Activated naive CD8-positive, alpha-beta T cell treated with anti-CD3 and anti-CD28 coated beads, Interleukin-2, amount 10 ng/mL, durations not matched to agents 7 days and 5 days (primary cell): Measurements from ENCODE around the gene PTTG1. TPM values are rescaled to one million over a fixed set of nuclear protein-coding genes. Genes with fewer than 3 reads are reported as not detected.

Experiments used
- ATAC-seq: fragments of 150-1000 bp; cut with Tn5 transposase; one replicate; pipeline ENCODE4 v1.10.0; 2021; ENCODE audit warnings: low read depth, moderate library complexity
- POLR2A ChIA-PET: fragments of 350-600 bp; sonication (Branson Sonifier 250); formaldehyde crosslinking; loops from one replicate; lab custom pipeline; 2021; ENCODE audit warnings: antibody characterized with exemption; lab: Charles Lee
- DNase-seq: peaks from one replicate; pipeline ENCODE4 v3.0.0; 2021
- H3K27ac Mint-ChIP-seq: one replicate; pipeline ENCODE4 v1.8.0; 2022; ENCODE audit warnings: mild to moderate bottlenecking, mixed read lengths
- H3K27me3 Mint-ChIP-seq: one replicate; pipeline ENCODE4 v1.8.0; 2022; ENCODE audit warnings: mild to moderate bottlenecking, moderate library complexity, mixed read lengths
- H3K36me3 Mint-ChIP-seq: one replicate; pipeline ENCODE4 v1.8.0; 2021; ENCODE audit warnings: mild to moderate bottlenecking, mixed read lengths
- H3K4me1 Mint-ChIP-seq: one replicate; pipeline ENCODE4 v1.8.0; 2021; ENCODE audit warnings: mixed read lengths
- H3K4me3 Mint-ChIP-seq: one replicate; pipeline ENCODE4 v1.8.0; 2022; ENCODE audit warnings: mild to moderate bottlenecking, moderate library complexity, mixed read lengths
- H3K9me3 Mint-ChIP-seq: one replicate; pipeline ENCODE4 v1.8.0; 2021; ENCODE audit warnings: mixed read lengths
- microRNA-seq: library from miRNA; unstranded; fragments of <30 nt; microRNA quantifications from one replicate; pipeline ENCODE4 v1.2.0, GENCODE V29; 2022
- total RNA-seq, 2 experiments: library from RNA; stranded (reverse); gene quantifications; one replicate each; pipeline ENCODE4 v1.2.3, GENCODE V29; 2021

Gene PTTG1
- total RNA-seq, 2 experiments from 2014 or later: 118 TPM

DNA sequence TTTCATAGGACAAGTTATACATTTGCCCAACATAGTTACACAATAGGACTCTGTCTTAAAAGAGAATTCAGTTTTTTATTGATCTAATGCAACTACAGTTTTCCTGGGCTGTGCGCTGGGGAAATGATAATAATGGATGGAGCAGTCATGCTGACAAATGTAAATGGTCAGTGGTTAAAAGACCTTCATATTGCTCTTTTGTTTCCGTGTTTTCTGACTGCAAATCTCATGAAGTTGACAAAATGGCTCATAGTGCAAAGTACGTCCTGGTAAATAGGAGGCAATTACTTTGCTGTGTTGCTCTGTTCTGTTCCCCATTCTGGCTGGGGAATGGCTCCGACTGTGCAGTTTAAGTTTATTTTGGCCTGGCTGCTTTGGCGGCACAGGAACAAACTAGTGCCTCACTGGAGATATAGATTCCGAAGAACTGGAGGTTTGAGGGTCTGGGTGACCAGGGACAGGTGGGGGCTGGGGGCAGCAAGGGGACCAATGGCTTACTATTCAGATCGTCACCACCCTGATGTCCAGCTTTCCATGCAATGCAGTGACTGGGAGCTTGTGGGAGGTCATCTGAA, 54.3 kb downstream of the PTTG1 start:
- Mint-ChIP-seq H3K4me3 (no peak overlapping the region), H3K27ac (no peak overlapping the region), H3K36me3 (peaks cover 18% of the 10 kb centered on the region), H3K9me3 (no peaks in the 10 kb centered on the region), H3K27me3 (no peaks in the 10 kb centered on the region), H3K4me1 (peaks cover 39% of the 10 kb centered on the region)
- POLR2A ChIA-PET: no interaction called here
- no peak for ATAC-seq
- no peak for DNase-seq

DNA sequence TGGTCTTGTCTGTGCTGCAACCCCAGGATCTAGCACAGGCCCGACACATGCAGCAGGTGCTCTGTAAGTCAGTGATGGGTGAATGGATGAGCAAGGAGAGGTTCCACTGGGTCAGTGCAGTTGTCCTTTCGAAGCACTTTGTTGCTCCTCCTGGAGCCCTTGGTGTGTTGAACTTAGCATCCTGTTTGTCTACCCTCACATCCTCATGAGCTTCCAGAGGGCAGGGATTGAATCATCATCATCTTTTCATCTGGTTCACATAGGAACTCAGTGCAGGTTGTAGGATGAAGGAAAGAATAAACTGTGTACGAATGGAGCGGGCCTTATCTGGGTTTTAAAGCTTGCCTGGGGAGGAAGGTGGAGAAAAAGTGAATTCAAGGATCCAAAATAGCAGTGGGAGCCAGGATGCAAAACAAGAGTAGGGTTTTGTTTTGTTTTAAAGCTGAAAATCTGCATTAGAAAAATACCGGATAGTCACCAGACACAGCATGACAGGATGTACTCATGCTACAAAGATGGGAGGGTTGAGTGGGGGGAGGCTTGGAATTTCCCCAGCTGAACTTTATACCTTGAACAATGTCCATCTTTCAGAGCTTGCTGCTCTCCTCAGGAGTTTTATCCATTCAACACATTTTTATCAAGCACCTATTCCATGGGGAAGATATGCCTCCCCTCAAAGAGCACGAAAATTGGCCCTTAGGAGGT, 55.8 kb downstream of the PTTG1 start:
- Mint-ChIP-seq H3K4me3 (no peak overlapping the region), H3K27ac (peak overlapping the region; percentile 18), H3K9me3 (no peaks in the 10 kb centered on the region), H3K27me3 (no peaks in the 10 kb centered on the region), H3K4me1 (peaks cover 26% of the 10 kb centered on the region), H3K36me3 (peaks cover 15% of the 10 kb centered on the region)
- ATAC-seq: no peak
- no peak for DNase-seq
- POLR2A ChIA-PET: interaction anchor here (1.3 kb wide), 1 partner anchor 29 kb away, joined by 5 read pairs; no protein-coding TSS in a partner anchor

DNA sequence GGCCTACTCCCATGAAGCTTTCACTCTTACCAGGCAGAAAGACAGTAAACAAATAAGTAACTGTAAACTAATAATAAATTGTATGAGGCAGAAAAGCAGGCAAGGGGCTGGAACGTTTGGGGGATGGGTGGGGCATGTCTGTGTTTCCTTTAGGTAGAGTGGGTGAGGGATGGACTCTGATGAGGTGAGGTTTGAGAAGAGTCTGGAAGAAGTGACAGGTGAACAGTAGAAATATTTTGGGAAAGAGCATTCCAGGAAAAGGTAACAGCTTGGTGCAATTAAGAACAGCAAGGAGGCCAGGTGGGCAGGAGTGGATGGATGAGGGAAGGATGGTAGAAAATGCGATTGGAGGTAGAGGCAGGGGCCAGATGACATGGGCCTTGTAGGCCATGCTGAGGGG, 56.5 kb downstream of the PTTG1 start:
- POLR2A ChIA-PET: interaction anchor here (1.3 kb wide), 1 partner anchor 28 kb away, joined by 5 read pairs; no protein-coding TSS in a partner anchor
- ATAC-seq (no peak), DNase-seq (no peak)
- Mint-ChIP-seq H3K36me3 (peaks cover 11% of the 10 kb centered on the region), H3K27ac (peak overlapping the region; percentile 10), H3K4me1 (peaks cover 23% of the 10 kb centered on the region), H3K27me3 (no peaks in the 10 kb centered on the region), H3K9me3 (no peaks in the 10 kb centered on the region), H3K4me3 (no peak overlapping the region)

Small RNAs within 50 kb of the gene (microRNA-seq; reads per million reads assigned to microRNA genes)
- not detected for gene MIR3142

Other genes starting within 250 kb of the PTTG1 start
- gene FABP6, start 192.3 kb upstream of the PTTG1 start, total RNA-seq: not detected
- gene CCNJL, start 109.3 kb upstream of the PTTG1 start, total RNA-seq: under 1 TPM in 1 of 2 experiments, not detected in 1; 0.17 TPM
- not detected for gene C1QTNF2, start 51.2 kb upstream of the PTTG1 start, total RNA-seq
- under 1 TPM; 0.61 to 0.71 TPM for gene FAM200C, start 21.8 kb upstream of the PTTG1 start, total RNA-seq
- 10 to 100 TPM; 62.3 to 66.6 TPM for gene SLU7, start 2.8 kb upstream of the PTTG1 start, total RNA-seq